Caki2 (cell line): Measurements from ENCODE around the gene KCTD2. TPM values are rescaled to one million over a fixed set of nuclear protein-coding genes. Genes with fewer than 3 reads are reported as not detected.
A peak's percentile ranks its signal among the peaks of the same experiment; 100 is the strongest.
"Not testable (repeated sequence)": the region's sequence is repeated elsewhere in the genome, so short reads cannot be mapped to it uniquely, and the experiment has no call there.

Source experiments
- DNase-seq: peaks from one replicate; pipeline ENCODE4 v3.0.0-alpha.2; 2015; ENCODE audit warnings: low read depth
- in situ Hi-C: cut with HindIII; loops from 2 replicates; pipeline ENCODE4 v1.10.0; 2016; ENCODE audit warnings: low sequenced_read_pairs, low pct_unique_long_range_greater_than_20kb, mixed read lengths
- total RNA-seq: library from RNA; depleted of rRNA; stranded (reverse); fragments of >200 nt; shearing (Covaris generic); gene quantifications from 2 replicates; pipeline ENCODE4 v1.2.3, GENCODE V29; 2014; ENCODE audit warnings: low replicate concordance

KCTD2 gene
- total RNA-seq, 1 experiment from 2014 or later: 17.9 TPM

- no peak for DNase-seq
- in situ Hi-C loops: no loop called here
Observed at GRCh38 chr17:75013092-75013559, 33.9 kb upstream of the KCTD2 start.

DNA sequence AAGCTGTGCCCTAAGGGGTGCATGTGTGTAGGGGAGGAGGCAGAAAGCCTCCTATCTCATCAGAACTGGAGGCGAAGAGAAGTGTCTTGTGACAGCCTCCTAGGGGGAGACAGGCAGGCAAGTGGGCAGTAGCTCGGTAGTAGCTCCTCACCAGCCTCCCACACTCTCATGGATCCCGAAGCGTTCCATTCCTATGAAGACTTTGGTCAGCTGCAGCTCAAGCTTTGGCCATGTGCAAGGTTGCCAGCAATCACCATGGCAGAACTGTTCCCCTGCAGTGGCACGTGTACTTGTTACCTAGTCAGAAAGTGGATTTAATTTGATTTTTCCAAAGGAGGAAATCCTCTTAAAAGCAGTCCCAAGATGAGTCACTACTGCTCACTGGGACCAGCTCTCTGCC, 27.9 kb upstream of the KCTD2 start:
- in situ Hi-C loops: no loop called here
- no peak for DNase-seq

- DNase-seq: no peak
- in situ Hi-C loops: no loop called here
Observed at GRCh38 chr17:75019710-75020109, 27.3 kb upstream of the KCTD2 start.

GRCh38 chr17:75020331-75021110, 26.5 kb upstream of the KCTD2 start:
- in situ Hi-C loops: no loop called here
- DNase-seq: no peak

- no peak for DNase-seq
- in situ Hi-C loops: no loop called here
Observed at GRCh38 chr17:75024686-75025397, 22.2 kb upstream of the KCTD2 start.

DNA sequence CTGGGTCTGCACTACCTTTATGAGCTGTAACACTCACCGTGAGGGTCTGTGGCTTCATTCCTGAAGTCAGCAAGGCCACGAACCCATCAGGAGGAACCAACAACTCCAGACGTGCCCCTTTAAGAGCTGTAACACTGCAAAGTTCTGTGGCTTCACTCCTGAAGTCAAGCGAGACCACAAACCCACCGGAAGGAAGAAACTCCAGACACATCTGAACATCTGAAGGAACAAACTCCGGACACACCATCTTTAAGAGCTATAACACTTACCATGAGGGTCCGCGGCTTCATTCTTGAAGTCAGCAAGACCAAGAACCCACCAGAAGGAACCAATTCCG, 21.7 kb upstream of the KCTD2 start:
- in situ Hi-C loops, DNase-seq: not testable (repeated sequence)

DNA sequence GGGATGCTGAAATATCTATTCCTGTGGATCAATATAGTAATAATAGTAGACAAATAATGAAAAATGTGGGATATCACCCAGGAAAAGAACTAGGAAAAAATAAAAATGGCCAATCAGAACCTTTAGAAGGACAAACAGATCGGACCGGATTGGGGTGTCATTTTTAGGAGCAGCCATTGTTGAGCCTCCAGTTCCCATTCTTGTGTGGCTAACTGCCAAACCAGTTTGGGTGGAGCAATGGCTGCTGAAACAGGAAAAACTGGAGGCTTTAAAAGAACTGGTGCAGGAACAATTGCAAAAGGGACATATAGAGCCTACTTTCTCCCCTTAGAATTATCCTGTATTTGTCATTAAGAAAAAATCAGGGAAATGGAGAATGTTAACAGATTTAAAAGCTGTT, 20.4 kb upstream of the KCTD2 start:
- DNase-seq, in situ Hi-C loops: not testable (repeated sequence)

GRCh38 chr17:75030161-75030560, 16.9 kb upstream of the KCTD2 start:
- in situ Hi-C loops: no loop called here
- DNase-seq: no peak

GRCh38 chr17:75031972-75032719, 14.9 kb upstream of the KCTD2 start:
- in situ Hi-C loops: no loop called here
- peak; percentile 62 for DNase-seq

DNA sequence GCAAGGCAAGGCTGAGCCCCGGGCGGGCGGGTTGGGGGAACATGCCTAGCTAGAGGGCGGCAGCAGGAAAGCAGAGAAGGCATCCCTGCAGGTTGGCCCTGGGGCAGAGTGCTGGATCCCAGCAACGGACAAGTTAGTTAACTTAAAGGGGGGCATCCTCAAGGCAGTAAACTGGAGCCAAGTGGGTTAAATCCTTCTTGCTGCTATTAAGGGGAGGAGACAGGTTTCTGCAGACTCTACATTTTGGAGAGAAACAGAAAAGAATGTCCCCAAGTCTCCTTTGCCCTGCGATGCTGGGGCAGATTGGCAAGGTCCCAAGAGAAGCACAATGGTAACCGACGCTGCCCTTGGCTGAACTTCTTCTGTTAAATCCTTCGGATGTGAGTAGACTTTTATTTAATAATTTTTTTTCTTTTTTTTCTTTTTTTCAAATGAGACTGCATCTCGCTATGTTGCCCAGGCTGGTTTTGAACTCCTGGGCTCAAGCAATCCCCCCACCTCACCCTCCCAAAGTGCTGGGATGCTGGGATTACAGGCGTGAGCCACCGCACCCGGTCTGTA, 14.2 kb upstream of the KCTD2 start:
- in situ Hi-C loops: no loop called here
- peak; percentile 32 for DNase-seq

GRCh38 chr17:75033346-75034235, 13.4 kb upstream of the KCTD2 start:
- in situ Hi-C loops: no loop called here

GRCh38 chr17:75034236-75034908, 12.7 kb upstream of the KCTD2 start:
- in situ Hi-C loops: no loop called here
- peak; percentile 90 for DNase-seq

More at GRCh38 chr17:75033346-75034235, 13.4 kb upstream of the KCTD2 start:
- peak; percentile 95 for DNase-seq

DNA sequence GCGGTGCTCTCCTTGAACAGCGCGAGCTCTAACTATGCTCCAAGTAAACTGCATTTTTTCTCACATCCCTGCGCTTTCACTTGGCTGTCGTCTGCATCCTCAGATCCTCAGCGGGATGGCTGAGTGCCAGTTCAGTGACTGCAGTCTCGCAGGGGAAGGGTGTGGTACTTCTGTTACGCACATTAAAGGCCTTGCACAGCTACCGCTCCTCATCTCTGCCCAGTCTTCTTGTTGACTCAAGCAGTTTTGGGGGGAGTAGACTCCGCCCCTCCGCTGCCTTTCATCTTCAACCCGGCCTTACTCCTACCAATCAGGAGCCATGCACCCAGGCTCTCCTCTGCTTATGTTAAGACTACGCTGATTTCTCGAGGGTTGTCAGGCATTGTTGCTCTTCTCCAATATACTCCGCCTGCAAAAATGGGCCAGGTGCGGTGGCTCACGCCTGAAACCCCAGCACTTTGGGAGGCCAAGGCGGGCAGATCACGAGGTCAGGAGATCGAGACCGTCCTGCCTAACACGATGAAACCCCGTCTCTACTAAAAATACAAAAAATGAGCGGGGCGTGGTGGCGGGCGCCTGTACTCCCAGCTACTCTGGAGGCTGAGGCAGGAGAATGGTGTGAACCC, 10.3 kb upstream of the KCTD2 start:
- DNase-seq: peak; percentile 94
- in situ Hi-C loops: no loop called here

DNA sequence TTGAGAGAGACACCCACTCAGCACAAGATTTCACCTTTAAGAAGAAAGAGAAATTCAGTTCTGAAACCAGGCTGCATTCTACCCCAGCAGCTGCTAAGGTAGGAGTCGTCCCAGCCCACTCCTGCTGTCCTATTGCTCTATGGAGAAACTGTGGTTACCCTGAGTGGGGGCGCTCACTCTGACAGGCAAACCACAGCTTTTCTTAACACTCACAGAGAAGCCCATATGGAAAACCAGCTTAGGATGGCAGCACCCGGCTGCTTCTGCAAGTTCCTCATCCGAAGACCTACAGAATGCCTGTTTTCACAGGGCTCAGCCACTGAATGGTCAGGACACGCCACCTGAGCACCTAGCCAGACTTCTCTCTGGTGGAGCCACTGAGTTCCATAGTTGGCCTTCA, 7.8 kb upstream of the KCTD2 start:
- in situ Hi-C loops: no loop called here
- DNase-seq: no peak

- no peak for DNase-seq
- in situ Hi-C loops: no loop called here
Observed at GRCh38 chr17:75041656-75042280, 5.3 kb upstream of the KCTD2 start.

DNA sequence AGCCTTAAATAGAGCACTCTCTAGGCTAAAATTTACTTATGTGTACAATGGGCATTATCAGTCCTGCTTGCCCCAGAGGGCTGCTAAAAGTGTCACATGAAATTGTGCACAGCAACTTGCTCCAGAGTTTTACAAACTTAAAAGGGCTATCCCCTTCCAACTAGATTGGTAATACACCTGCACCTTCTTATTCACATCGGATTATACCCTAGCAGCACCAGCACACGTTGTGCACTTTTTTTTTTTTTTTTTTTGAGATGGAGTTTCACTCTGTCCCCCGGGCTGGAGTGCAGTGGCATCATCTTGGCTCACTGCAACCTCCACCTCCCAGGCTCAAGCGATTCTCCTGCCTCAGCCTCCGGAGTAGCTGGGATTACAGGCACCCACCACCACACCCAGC, 3.2 kb upstream of the KCTD2 start:
- DNase-seq, in situ Hi-C loops: not testable (repeated sequence)
